Hepatocyte (in vitro differentiated cells): ENCODE results near the gene ELK1. TPM values are rescaled to one million over a fixed set of nuclear protein-coding genes. Genes with fewer than 3 reads are reported as not detected.
A peak's percentile ranks its signal among the peaks of the same experiment; 100 is the strongest.

Experiments
- DNase-seq: peaks from one replicate; pipeline ENCODE4 v3.0.0-alpha.2; 2016; ENCODE audit warnings: low spot score
- H2AFZ ChIP-seq: fragments of 200-600 bp; sonication (generic); 2 replicates; pipeline ENCODE4 v1.6.0; 2016; ENCODE audit warnings: antibody characterized with exemption, mild to moderate bottlenecking
- H3K27ac ChIP-seq: fragments of 200-600 bp; sonication (generic); 2 replicates; pipeline ENCODE4 v1.5.1; 2016; ENCODE audit warnings: mild to moderate bottlenecking
- H3K27me3 ChIP-seq: fragments of 200-600 bp; sonication (generic); 2 replicates; pipeline ENCODE4 v1.6.1; 2016
- H3K36me3 ChIP-seq: fragments of 200-600 bp; sonication (generic); replicated peaks from 2 replicates; pipeline ENCODE4 v1.5.1; 2016; ENCODE audit warnings: low read depth; ENCODE audit not compliant: insufficient read depth
- H3K4me1 ChIP-seq: fragments of 200-600 bp; sonication (generic); 2 replicates; pipeline ENCODE4 v1.5.1; 2016; ENCODE audit warnings: mild to moderate bottlenecking, moderate library complexity; ENCODE audit not compliant: insufficient read depth
- H3K4me2 ChIP-seq: fragments of 200-600 bp; sonication (generic); 2 replicates; pipeline ENCODE4 v1.6.0; 2016
- H3K4me3 ChIP-seq: fragments of 200-600 bp; sonication (generic); 2 replicates; pipeline ENCODE4 v1.5.1; 2016; ENCODE audit warnings: mild to moderate bottlenecking
- H3K79me2 ChIP-seq: fragments of 200-600 bp; sonication (generic); 2 replicates; pipeline ENCODE4 v1.6.0; 2017; ENCODE audit warnings: mild to moderate bottlenecking
- H3K9me2 ChIP-seq: fragments of 200-600 bp; sonication (generic); replicated peaks from 2 replicates; pipeline ENCODE4 v1.6.0; 2017; ENCODE audit warnings: mild to moderate bottlenecking; ENCODE audit not compliant: insufficient read depth
- H3K9me3 ChIP-seq: fragments of 200-600 bp; sonication (generic); 2 replicates; pipeline ENCODE4 v1.5.1; 2016; ENCODE audit warnings: low read depth, mild to moderate bottlenecking
- H4K20me1 ChIP-seq: fragments of 200-600 bp; sonication (generic); 2 replicates; pipeline ENCODE4 v1.6.0; 2016; ENCODE audit warnings: mild to moderate bottlenecking; ENCODE audit not compliant: insufficient read depth, poor library complexity, severe bottlenecking
- EZH2 ChIP-seq: fragments of 200-600 bp; sonication (generic); IDR thresholded peaks from 2 replicates; pipeline ENCODE4 v1.6.1; 2016; ENCODE audit warnings: antibody characterized with exemption, mild to moderate bottlenecking, borderline replicate concordance
- EZH2phosphoT487 ChIP-seq: fragments of 200-600 bp; sonication (generic); IDR thresholded peaks from one replicate; pipeline ENCODE4 v1.6.1; 2018; ENCODE audit warnings: antibody characterized with exemption, mild to moderate bottlenecking, low read depth, moderate library complexity; ENCODE audit not compliant: unreplicated experiment, severe bottlenecking
- WGBS: methylation state at CpG from one replicate; pipeline ENCODE4 v1.1.6; 2016; ENCODE audit warnings: low lambda C conversion rate; ENCODE audit errors: missing lambda C conversion rate; 5-methylcytosine and 5-hydroxymethylcytosine counted together
- polyA plus RNA-seq: library from polyadenylated mRNA; unstranded; fragments of >200 nt; fragmentation: Nextera tagmentation; extraction: Ambion mirVana; gene quantifications from 2 replicates; pipeline ENCODE4 v1.2.1, GENCODE V29; 2016
- total RNA-seq: library from RNA; depleted of rRNA; stranded (reverse); fragments of >200 nt; gene quantifications from 2 replicates; pipeline ENCODE4 v1.2.3, GENCODE V29; 2014
- TF ChIP-seq, protein P1 (sequence below): fragments of 200-600 bp; sonication (generic); IDR thresholded peaks from 2 replicates; pipeline ENCODE4 v1.5.1; 2016; ENCODE audit warnings: antibody characterized with exemption, mild to moderate bottlenecking; ENCODE audit not compliant: poor library complexity

The ELK1 gene
- total and polyA plus RNA-seq, 2 experiments from 2014 or later = 24.4 to 32.0 TPM

DNA sequence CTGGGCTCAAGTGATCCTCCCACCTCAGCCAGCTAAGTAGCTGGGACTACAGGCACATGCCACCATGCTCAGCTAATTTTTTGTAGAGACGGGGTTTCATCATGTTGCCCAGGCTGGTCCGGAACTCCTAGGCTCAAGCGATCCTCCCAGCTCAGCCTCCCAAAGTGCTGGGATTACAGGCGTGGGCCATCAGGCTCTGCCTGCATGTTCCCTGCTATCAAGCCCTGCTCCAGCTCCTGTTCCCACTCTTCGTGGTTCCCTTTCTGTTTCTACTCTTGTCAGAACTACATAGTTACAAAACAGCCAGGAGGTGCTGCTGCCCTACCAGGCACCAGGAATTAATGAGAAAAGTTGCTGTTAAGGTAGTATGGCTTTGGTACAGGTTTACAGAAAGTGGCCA lies 59.4 kb downstream of the ELK1 start:
- Histone ChIP-seq H3K4me1 (peaks cover 3% of the 10 kb centered on the region), H3K79me2 (no peaks in the 10 kb centered on the region), H3K9me2 (no peaks in the 10 kb centered on the region), H3K9me3 (no peaks in the 10 kb centered on the region), H3K27ac (no peak overlapping the region), H4K20me1 (no peaks in the 10 kb centered on the region), H3K4me2 (no peak overlapping the region), H3K4me3 (no peak overlapping the region), H2AFZ (no peak overlapping the region), H3K27me3 (no peaks in the 10 kb centered on the region), H3K36me3 (no peaks in the 10 kb centered on the region)
- DNase-seq = no peak
- TF ChIP-seq EZH2phosphoT487 (no peak), EZH2 (no peak)
- TF ChIP-seq, protein P1, sequence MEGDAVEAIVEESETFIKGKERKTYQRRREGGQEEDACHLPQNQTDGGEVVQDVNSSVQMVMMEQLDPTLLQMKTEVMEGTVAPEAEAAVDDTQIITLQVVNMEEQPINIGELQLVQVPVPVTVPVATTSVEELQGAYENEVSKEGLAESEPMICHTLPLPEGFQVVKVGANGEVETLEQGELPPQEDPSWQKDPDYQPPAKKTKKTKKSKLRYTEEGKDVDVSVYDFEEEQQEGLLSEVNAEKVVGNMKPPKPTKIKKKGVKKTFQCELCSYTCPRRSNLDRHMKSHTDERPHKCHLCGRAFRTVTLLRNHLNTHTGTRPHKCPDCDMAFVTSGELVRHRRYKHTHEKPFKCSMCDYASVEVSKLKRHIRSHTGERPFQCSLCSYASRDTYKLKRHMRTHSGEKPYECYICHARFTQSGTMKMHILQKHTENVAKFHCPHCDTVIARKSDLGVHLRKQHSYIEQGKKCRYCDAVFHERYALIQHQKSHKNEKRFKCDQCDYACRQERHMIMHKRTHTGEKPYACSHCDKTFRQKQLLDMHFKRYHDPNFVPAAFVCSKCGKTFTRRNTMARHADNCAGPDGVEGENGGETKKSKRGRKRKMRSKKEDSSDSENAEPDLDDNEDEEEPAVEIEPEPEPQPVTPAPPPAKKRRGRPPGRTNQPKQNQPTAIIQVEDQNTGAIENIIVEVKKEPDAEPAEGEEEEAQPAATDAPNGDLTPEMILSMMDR = no peak
- WGBS = 79% methylated on average over 5 of the region's 5 CpGs

DNA sequence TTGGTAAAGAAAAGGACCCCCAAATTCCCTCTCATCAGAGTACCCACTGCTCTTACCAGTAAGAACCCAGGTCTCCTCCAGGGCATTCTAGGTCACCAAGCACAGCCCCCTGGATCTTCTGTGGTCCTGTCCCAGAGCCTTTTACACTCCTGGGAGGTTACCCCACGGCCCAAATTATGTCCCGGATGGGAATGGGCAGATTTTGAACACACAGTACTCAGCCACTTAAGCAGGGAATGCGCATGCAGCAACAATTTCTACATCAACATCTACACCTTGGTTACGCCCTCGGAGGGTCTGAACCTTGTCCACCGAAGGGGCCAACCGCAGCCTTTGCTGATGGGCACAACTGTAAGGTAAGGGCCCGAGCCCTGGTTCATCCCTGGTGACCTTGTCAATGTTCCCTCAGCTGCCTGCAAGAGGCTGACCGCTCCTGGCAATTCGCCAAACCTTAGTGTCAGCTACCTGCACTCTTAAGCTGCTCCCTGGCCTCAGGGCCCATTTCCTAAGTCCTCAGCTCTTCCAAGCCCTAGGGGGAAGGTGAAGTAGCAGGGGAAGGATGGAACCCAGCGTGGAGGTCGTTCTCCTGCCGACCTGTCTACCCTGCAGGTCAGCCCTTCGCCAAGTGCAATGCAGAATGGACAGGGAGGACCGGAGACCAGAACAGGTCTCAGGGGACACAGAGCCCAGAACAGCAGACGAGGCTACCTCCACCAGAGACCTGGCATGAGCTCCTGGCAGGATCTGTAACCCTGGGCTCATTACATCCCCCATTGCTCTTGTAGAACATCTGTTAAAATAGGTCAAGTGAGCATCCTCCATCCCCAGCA lies 62.2 kb downstream of the ELK1 start:
- WGBS = 73% methylated on average over 16 of the region's 16 CpGs
- TF ChIP-seq EZH2phosphoT487 (no peak), EZH2 (no peak)
- TF ChIP-seq, protein P1 = no peak

DNA sequence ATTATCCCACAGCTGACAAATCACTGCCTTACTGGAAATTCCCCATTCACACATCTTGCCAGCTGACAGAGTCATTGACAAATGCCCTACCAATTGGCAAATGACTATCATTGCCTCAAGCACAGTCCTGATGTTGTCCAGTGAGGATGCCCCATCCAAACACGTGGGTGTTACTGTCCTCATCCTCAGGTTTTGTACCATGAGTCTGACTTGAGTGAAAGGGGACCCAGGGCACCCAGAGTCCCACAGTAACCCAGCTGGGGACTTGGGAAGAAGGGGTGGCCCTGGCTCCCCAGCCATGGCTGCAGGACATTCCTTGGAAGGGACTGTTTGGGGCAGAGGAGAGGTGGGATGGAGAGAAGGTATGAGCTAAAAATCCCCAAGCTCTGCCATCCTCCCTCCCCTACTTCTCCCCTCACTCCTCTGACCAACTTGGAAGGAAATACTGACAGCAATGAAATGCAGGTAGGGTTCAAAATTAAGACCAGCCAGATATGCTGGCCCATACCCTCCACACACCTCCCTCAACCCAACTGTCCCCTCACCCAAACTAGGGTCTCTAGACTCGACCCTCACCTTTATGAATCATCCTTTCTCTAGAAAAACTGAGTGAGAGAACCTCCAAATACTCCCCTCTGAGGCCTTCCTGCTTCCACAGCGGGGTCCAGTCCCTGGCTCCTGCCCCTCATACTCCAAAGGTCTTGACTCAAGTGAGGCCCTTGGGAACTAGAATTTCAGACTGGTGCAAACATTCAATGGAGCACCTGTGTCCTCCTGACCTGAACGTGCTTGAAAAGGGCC lies 63.1 kb downstream of the ELK1 start:
- H3K9me3 ChIP-seq = no peaks in the 10 kb centered on the region
- no peak overlapping the region for H2AFZ ChIP-seq
- H3K27ac ChIP-seq = no peak overlapping the region
- no peaks in the 10 kb centered on the region for H4K20me1 ChIP-seq
- WGBS = 56% methylated on average over 4 of the region's 4 CpGs
- H3K36me3 ChIP-seq = no peaks in the 10 kb centered on the region
- no peaks in the 10 kb centered on the region for H3K4me1 ChIP-seq
- H3K27me3 ChIP-seq = no peaks in the 10 kb centered on the region
- TF ChIP-seq EZH2 (no peak), EZH2phosphoT487 (no peak)
- TF ChIP-seq, protein P1 = no peak
- no peak overlapping the region for H3K4me2 ChIP-seq
- no peak overlapping the region for H3K4me3 ChIP-seq
- H3K9me2 ChIP-seq = no peaks in the 10 kb centered on the region
- no peak for DNase-seq
- no peaks in the 10 kb centered on the region for H3K79me2 ChIP-seq

More for the DNA sequence above, 62.2 kb downstream of the ELK1 start:
- H3K4me3 ChIP-seq = no peak overlapping the region
- no peaks in the 10 kb centered on the region for H3K36me3 ChIP-seq
- H3K9me3 ChIP-seq = no peaks in the 10 kb centered on the region
- H3K9me2 ChIP-seq = no peaks in the 10 kb centered on the region
- H4K20me1 ChIP-seq = no peaks in the 10 kb centered on the region
- no peaks in the 10 kb centered on the region for H3K79me2 ChIP-seq
- H3K4me1 ChIP-seq = no peaks in the 10 kb centered on the region
- H3K27ac ChIP-seq = no peak overlapping the region
- no peaks in the 10 kb centered on the region for H3K27me3 ChIP-seq
- no peak overlapping the region for H3K4me2 ChIP-seq
- peak; percentile 13 for DNase-seq
- H2AFZ ChIP-seq = no peak overlapping the region
